A549 (cell line): Measurements from ENCODE around the gene CDH4. TPM values are rescaled to one million over a fixed set of nuclear protein-coding genes. Genes with fewer than 3 reads are reported as not detected.

Experiments used
- ATAC-seq, 2 experiments: fragments of 200-7000 bp in 1 of 2; fragments of >200 bp in 1 of 2; cut with Nextera tagmentation in 1 of 2; cut with Tn5 transposase in 1 of 2; 3 replicates each; pipeline versions ENCODE4 v1.8.0 to v1.9.1; 2018 to 2020; ENCODE audit warnings: mild to moderate bottlenecking in 1 of 2, moderate library complexity in 1 of 2
- CTCF ChIA-PET: fragments of 300-600 bp; sonication (Branson Sonifier 250); formaldehyde crosslinking; extraction: SDS; loops from one replicate; lab custom pipeline; 2021; ENCODE audit warnings: antibody characterized with exemption, inconsistent platforms; lab: Yijun Ruan, JAX
- POLR2A ChIA-PET: fragments of 350-600 bp; formaldehyde crosslinking; extraction: SDS; loops from one replicate; lab custom pipeline; 2021; ENCODE audit warnings: antibody characterized with exemption, inconsistent platforms; lab: Yijun Ruan, JAX
- DNase-seq, 2 experiments: peaks; one replicate each; pipeline versions ENCODE4 v3.0.0 to v3.0.0-alpha.2; 2011 to 2016; ENCODE audit warnings: low read depth in 1 of 2, low spot score in 1 of 2
- FAIRE-seq: peaks from 2 replicates; lab custom pipeline; 2011; peaks lifted over from hg19 to GRCh38; lab: Jason Lieb, UNC
- H3K27ac ChIP-seq, 2 experiments: fragments of >200 bp; sonication (Bioruptor Twin); formaldehyde crosslinking; 3 replicates each; pipeline ENCODE4 v1.5.1; 2016 to 2017
- H3K4me1 ChIP-seq: fragments of >200 bp; sonication (Bioruptor Twin); formaldehyde crosslinking; 3 replicates; pipeline ENCODE4 v1.6.1; 2016
- H3K4me2 ChIP-seq: fragments of >200 bp; sonication (Bioruptor Twin); formaldehyde crosslinking; 3 replicates; pipeline ENCODE4 v1.6.1; 2016
- H3K4me3 ChIP-seq: fragments of >200 bp; sonication (Bioruptor Twin); formaldehyde crosslinking; 3 replicates; pipeline ENCODE4 v1.5.1; 2016
- H3K9me3 ChIP-seq: fragments of >200 bp; sonication (Bioruptor Twin); formaldehyde crosslinking; 3 replicates; pipeline ENCODE4 v1.6.1; 2016
- CBX2 ChIP-seq: fragments of 200-600 bp; sonication (generic); IDR thresholded peaks from 2 replicates; pipeline ENCODE4 v1.6.1; 2016; ENCODE audit warnings: low read depth, mild to moderate bottlenecking, borderline replicate concordance
- CBX8 ChIP-seq: fragments of 200-600 bp; sonication (generic); IDR thresholded peaks from 2 replicates; pipeline ENCODE4 v1.6.1; 2016
- CEBPB ChIP-seq, 2 experiments: fragments of >200 bp in 1 of 2; sonication (Bioruptor Twin) in 1 of 2; formaldehyde crosslinking in 1 of 2; IDR thresholded peaks; 2 replicates each; pipeline ENCODE4 v1.6.1; 2012 to 2016
- EHMT2 ChIP-seq: fragments of 200-600 bp; sonication (generic); IDR thresholded peaks from 2 replicates; pipeline ENCODE4 v1.6.1; 2016; ENCODE audit warnings: antibody characterized with exemption, low read depth, mild to moderate bottlenecking, moderate library complexity
- EP300 ChIP-seq, 2 experiments: fragments of >200 bp; sonication (Bioruptor Twin); formaldehyde crosslinking; IDR thresholded peaks; 2 replicates in 1 of 2; 3 replicates in 1 of 2; pipeline ENCODE4 v1.6.1; 2016 to 2017
- ESRRA ChIP-seq: fragments of 150-350 bp; IDR thresholded peaks from 2 replicates; pipeline ENCODE4 v1.6.1; 2014; ENCODE audit warnings: mild to moderate bottlenecking, low read length, borderline replicate concordance
- FOSL2 ChIP-seq, 2 experiments: fragments of 450-650 bp in 1 of 2; fragments of >200 bp in 1 of 2; sonication (Bioruptor Twin) in 1 of 2; formaldehyde crosslinking; IDR thresholded peaks; 2 replicates each; pipeline versions ENCODE4 v1.5.0 to v1.6.1; 2016 to 2020; ENCODE audit warnings: mild to moderate bottlenecking in 1 of 2, moderate library complexity in 1 of 2
- GATA3 ChIP-seq: IDR thresholded peaks from 2 replicates; pipeline ENCODE4 v1.6.1; 2012; ENCODE audit warnings: borderline replicate concordance
- HEYL ChIP-seq: fragments of 250-450 bp; sonication (Bioruptor Pico); IDR thresholded peaks from 2 replicates; pipeline ENCODE4 v1.8.0; 2021; ENCODE audit warnings: mild to moderate bottlenecking, moderate library complexity
- JUN ChIP-seq, 2 experiments: fragments of >200 bp; sonication (Bioruptor Twin); formaldehyde crosslinking; IDR thresholded peaks; 2 replicates in 1 of 2; 3 replicates in 1 of 2; pipeline ENCODE4 v1.6.1; 2016 to 2017
- MAFK ChIP-seq: fragments of 450-650 bp; IDR thresholded peaks from 2 replicates; pipeline ENCODE4 v1.6.1; 2014; ENCODE audit not compliant: partially characterized antibody
- MYC ChIP-seq: IDR thresholded peaks from 2 replicates; pipeline ENCODE4 v1.6.1; 2012; ENCODE audit warnings: mild to moderate bottlenecking, inconsistent platforms, low read length, improper control_type of control experiment, borderline replicate concordance
- RCOR1 ChIP-seq: fragments of 150-350 bp; IDR thresholded peaks from 2 replicates; pipeline ENCODE4 v1.6.1; 2014; ENCODE audit warnings: antibody characterized with exemption, low read length, low read depth
- RFX5 ChIP-seq: fragments of 450-650 bp; IDR thresholded peaks from 2 replicates; pipeline ENCODE4 v1.7.1; 2014; ENCODE audit warnings: antibody characterized with exemption, mild to moderate bottlenecking, moderate library complexity
- TFCP2L1 ChIP-seq: fragments of 250-450 bp; sonication (Bioruptor Pico); IDR thresholded peaks from 2 replicates; pipeline ENCODE4 v1.5.0; 2021; ENCODE audit warnings: mild to moderate bottlenecking
- ZSCAN20 ChIP-seq: fragments of 250-450 bp; sonication (Bioruptor Pico); IDR thresholded peaks from 2 replicates; pipeline ENCODE4 v1.8.0; 2022; ENCODE audit warnings: mild to moderate bottlenecking, moderate library complexity
- WGBS: methylation state at CpG from one replicate; pipeline ENCODE4 v1.1.6; 2017; ENCODE audit errors: missing lambda C conversion rate; 5-methylcytosine and 5-hydroxymethylcytosine counted together
- polyA plus RNA-seq, 4 experiments: library from polyadenylated mRNA; depleted of rRNA in 3 of 4; stranded (reverse); fragments of >200 nt; fragmentation: RNase III in 1 of 4; extraction: RNeasy Plus Mini Kit Qiagen cat#74134 plus additional on column Dnase treatment in 1 of 4; gene quantifications; 2 replicates in 3 of 4; 3 replicates in 1 of 4; pipeline ENCODE4 v1.2.3, GENCODE V29; 2011 to 2017
- TF ChIP-seq, protein P1 (sequence below): fragments of 450-650 bp; IDR thresholded peaks from 2 replicates; pipeline ENCODE4 v1.6.1; 2014; ENCODE audit warnings: antibody characterized with exemption
- TF ChIP-seq, protein P2 (sequence below): IDR thresholded peaks from 2 replicates; pipeline ENCODE4 v1.6.1; 2012
- TF ChIP-seq, protein P3 (sequence below): fragments of 200-600 bp; sonication (generic); IDR thresholded peaks from 2 replicates; pipeline ENCODE4 v1.6.1; 2016; ENCODE audit warnings: antibody characterized with exemption, mild to moderate bottlenecking, moderate library complexity
- TF ChIP-seq, protein P4 (sequence below): fragments of 250-450 bp; sonication (Bioruptor Pico); IDR thresholded peaks from 2 replicates; pipeline ENCODE4 v1.5.0; 2020; ENCODE audit warnings: low read depth, mild to moderate bottlenecking, moderate library complexity
- TF ChIP-seq, protein P5 (sequence below): fragments of 250-450 bp; sonication (Bioruptor Pico); IDR thresholded peaks from 2 replicates; pipeline ENCODE4 v1.5.0; 2021; ENCODE audit warnings: mild to moderate bottlenecking, moderate library complexity, borderline replicate concordance

The CDH4 gene
- polyA plus RNA-seq, 2 of the 4 experiments (the other 2 are of a cell fraction) = 3.4 to 10.3 TPM

DNA sequence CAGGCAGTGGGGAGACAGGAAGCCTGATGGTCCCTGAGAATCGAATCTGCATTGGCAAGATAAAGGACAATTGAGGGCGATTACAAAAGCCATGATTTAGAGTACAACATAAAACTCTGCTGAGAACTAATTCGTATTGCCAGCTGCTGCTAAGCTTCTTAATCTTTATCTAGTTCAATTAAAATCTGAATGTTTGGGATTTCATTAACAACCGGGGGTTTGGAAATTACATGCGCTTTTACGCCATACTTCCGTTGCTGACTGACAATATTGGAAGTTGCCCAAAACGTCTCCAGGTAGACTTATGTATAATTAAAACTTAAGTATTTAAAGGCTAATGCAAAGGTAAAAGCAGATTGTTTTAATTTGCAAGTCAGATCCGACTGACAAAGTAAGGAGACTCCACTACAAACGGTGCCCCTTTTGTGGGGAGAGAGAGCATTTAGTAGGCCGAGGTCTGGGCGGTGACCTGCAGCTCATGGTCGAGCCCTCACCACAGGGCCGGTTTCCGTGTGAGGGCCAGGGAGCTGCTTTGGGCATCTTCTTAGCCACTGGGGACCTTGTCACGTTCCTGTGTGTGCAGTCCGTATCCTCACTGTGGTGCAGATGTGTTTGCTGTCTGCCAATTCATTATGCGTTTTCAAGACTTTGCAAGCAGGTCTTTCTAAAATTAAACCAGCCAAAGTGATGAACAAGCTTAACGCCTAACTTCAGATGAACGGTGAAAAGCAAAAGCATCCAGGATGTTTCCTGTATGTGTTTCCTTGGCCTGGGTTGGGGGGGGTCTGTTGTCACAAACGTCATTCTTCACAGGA, 49.9 kb downstream of the CDH4 start:
- no peaks in the 10 kb centered on the region for H3K9me3 ChIP-seq
- H3K27ac ChIP-seq = no peak overlapping the region
- no peak for ATAC-seq
- ChIA-PET CTCF (interaction anchor here (0.7 kb wide), 1 partner anchor 309 kb away, joined by 3 read pairs; no protein-coding TSS in a partner anchor), POLR2A (no interaction called here)
- H3K4me1 ChIP-seq = no peaks in the 10 kb centered on the region
- no peak overlapping the region for H3K4me2 ChIP-seq
- no peak for FAIRE-seq
- DNase-seq = no peak
- TF ChIP-seq HEYL (CRISPR knock-in tag) (no peak), EP300 (IDR thresholded peaks at IDR 0.05) (no peak), GATA3 (no peak), CBX2 (no peak), EHMT2 (no peak), RCOR1 (no peak), CEBPB (IDR thresholded peaks at IDR 0.05) (no peak), CBX8 (no peak), MYC (no peak), MAFK (no peak), JUN (IDR thresholded peaks at IDR 0.05) (no peak)
- TF ChIP-seq, protein P1, sequence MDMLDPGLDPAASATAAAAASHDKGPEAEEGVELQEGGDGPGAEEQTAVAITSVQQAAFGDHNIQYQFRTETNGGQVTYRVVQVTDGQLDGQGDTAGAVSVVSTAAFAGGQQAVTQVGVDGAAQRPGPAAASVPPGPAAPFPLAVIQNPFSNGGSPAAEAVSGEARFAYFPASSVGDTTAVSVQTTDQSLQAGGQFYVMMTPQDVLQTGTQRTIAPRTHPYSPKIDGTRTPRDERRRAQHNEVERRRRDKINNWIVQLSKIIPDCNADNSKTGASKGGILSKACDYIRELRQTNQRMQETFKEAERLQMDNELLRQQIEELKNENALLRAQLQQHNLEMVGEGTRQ = no peak
- TF ChIP-seq, protein P2, sequence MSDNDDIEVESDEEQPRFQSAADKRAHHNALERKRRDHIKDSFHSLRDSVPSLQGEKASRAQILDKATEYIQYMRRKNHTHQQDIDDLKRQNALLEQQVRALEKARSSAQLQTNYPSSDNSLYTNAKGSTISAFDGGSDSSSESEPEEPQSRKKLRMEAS = no peak
- TF ChIP-seq, protein P3, sequence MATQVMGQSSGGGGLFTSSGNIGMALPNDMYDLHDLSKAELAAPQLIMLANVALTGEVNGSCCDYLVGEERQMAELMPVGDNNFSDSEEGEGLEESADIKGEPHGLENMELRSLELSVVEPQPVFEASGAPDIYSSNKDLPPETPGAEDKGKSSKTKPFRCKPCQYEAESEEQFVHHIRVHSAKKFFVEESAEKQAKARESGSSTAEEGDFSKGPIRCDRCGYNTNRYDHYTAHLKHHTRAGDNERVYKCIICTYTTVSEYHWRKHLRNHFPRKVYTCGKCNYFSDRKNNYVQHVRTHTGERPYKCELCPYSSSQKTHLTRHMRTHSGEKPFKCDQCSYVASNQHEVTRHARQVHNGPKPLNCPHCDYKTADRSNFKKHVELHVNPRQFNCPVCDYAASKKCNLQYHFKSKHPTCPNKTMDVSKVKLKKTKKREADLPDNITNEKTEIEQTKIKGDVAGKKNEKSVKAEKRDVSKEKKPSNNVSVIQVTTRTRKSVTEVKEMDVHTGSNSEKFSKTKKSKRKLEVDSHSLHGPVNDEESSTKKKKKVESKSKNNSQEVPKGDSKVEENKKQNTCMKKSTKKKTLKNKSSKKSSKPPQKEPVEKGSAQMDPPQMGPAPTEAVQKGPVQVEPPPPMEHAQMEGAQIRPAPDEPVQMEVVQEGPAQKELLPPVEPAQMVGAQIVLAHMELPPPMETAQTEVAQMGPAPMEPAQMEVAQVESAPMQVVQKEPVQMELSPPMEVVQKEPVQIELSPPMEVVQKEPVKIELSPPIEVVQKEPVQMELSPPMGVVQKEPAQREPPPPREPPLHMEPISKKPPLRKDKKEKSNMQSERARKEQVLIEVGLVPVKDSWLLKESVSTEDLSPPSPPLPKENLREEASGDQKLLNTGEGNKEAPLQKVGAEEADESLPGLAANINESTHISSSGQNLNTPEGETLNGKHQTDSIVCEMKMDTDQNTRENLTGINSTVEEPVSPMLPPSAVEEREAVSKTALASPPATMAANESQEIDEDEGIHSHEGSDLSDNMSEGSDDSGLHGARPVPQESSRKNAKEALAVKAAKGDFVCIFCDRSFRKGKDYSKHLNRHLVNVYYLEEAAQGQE = no peak
- TF ChIP-seq, protein P4, sequence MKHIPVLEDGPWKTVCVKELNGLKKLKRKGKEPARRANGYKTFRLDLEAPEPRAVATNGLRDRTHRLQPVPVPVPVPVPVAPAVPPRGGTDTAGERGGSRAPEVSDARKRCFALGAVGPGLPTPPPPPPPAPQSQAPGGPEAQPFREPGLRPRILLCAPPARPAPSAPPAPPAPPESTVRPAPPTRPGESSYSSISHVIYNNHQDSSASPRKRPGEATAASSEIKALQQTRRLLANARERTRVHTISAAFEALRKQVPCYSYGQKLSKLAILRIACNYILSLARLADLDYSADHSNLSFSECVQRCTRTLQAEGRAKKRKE (CRISPR knock-in tag) = no peak
- TF ChIP-seq, protein P5, sequence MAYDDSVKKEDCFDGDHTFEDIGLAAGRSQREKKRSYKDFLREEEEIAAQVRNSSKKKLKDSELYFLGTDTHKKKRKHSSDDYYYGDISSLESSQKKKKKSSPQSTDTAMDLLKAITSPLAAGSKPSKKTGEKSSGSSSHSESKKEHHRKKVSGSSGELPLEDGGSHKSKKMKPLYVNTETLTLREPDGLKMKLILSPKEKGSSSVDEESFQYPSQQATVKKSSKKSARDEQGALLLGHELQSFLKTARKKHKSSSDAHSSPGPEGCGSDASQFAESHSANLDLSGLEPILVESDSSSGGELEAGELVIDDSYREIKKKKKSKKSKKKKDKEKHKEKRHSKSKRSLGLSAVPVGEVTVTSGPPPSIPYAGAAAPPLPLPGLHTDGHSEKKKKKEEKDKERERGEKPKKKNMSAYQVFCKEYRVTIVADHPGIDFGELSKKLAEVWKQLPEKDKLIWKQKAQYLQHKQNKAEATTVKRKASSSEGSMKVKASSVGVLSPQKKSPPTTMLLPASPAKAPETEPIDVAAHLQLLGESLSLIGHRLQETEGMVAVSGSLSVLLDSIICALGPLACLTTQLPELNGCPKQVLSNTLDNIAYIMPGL (CRISPR knock-in tag) = no peak
- no peak overlapping the region for H3K4me3 ChIP-seq
- 87% methylated on average over 21 of the region's 21 CpGs for WGBS

DNA sequence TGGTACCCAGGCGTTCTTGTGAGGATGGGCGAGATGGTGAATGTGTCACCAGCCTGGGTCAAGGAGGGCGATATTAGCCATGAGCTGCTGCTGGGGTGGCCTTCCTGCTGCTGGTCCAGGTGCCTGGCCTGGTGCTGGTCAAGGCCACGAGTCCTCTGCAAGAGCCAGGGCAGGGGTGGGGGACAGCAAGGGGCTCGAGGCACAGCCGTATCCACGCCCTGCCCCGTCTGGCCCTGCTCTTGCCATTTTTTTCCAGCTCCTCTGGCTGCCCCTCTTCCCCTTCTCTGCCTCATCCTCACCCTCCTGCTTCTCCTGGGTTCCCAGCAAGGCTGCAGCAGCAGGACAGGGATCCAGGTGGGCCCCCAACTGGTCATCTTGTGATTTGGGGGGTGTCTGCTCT, 51.2 kb downstream of the CDH4 start:
- DNase-seq = no peak
- H3K4me2 ChIP-seq = no peak overlapping the region
- no peaks in the 10 kb centered on the region for H3K9me3 ChIP-seq
- 94% methylated on average over 8 of the region's 8 CpGs for WGBS
- POLR2A ChIA-PET = no interaction called here
- TF ChIP-seq RFX5 = no peak
- TF ChIP-seq TFCP2L1 (CRISPR knock-in tag) = no peak
- no peak for TF ChIP-seq ZSCAN20 (CRISPR knock-in tag)
- TF ChIP-seq FOSL2 (IDR thresholded peaks at IDR 0.05) = no peak
- TF ChIP-seq FOSL2 (CRISPR knock-in tag; IDR thresholded peaks at IDR 0.05) = no peak
- TF ChIP-seq ESRRA = no peak
- FAIRE-seq = no peak
- CTCF ChIA-PET = no interaction called here
- no peak overlapping the region for H3K4me3 ChIP-seq
- H3K4me1 ChIP-seq = no peaks in the 10 kb centered on the region
- no peak overlapping the region for H3K27ac ChIP-seq
- ATAC-seq = no peak
